Measurements from ENCODE around the gene DIRAS1. TPM values are rescaled to one million over a fixed set of nuclear protein-coding genes. Genes with fewer than 3 reads are reported as not detected.
A peak's percentile ranks its signal among the peaks of the same experiment; 100 is the strongest.

DIRAS1 gene, protein sequence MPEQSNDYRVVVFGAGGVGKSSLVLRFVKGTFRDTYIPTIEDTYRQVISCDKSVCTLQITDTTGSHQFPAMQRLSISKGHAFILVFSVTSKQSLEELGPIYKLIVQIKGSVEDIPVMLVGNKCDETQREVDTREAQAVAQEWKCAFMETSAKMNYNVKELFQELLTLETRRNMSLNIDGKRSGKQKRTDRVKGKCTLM
- 1.4 and 2.5 TPM in 2 replicates for total RNA-seq (2012; rRNA removed)
- 10.3 and 14.0 TPM in 2 replicates for polyA plus RNA-seq (2012; rRNA removed)
- polyA plus RNA-seq (2012; cell fraction: cytosol; rRNA removed) = 5.3 and 12.6 TPM in 2 replicates
- 9.8 and 18.4 TPM in 2 replicates for polyA plus RNA-seq (2012; cell fraction: nucleus; rRNA removed; ENCODE audit: low replicate concordance)
- percentile 32 among the genes with signal in this experiment for Bru-seq, nascent RNA
- percentile 43 among the genes with signal in this experiment for BruChase-seq, experiment 1, labeled RNA remaining after a 6-hour chase
- percentile 47 among the genes with signal in this experiment for BruChase-seq, experiment 2, labeled RNA remaining after a 2-hour chase
- long read RNA-seq, partial matches to known transcripts = 0 of 3 reads
- long read RNA-seq, other reads (novel, unspliced or antisense) = 2 of 3 reads

DNA sequence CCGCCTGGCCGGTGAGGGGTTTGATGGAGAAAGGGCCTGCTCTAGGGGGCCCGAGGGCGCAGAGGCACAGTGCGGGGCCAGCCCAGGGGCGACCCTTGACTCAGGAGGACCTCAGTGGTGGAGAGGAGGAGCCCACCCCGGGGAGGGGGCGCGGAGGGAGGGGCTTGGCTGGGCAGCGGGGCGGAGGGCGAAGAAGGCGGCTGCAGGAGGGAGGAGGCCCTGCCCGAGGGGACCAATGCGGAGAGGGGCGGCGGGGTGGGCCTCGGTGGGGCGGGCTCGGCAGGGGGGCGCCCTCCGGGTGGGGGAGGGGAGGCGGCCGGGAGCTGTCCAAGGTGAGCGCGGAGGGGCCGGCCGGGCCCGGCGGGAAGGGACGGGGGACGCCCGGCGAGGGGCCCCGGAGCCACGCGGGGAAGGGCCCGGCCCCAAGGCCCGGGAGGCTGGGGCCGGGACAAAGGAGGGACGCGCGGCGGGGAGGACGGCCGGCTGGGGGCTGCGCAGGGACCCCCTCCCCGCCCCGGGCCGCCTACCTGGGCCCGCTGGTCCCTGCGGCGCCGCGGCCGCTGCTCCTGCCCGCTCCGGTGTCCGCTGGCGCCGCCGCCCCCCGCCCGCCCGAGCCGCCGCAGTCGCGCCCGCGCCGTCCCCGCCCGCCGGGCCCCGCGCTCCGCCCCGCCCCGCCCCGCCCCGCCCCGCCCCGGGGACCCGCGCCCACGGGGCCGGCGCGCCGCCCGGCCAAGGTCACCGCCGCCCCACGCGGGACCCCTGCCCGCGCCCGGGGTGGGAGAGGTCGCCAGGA lies at the start of gene DIRAS1:
Gene DIRAS1 (minus strand): TSS at position 596 of the 793 bp plus-strand sequence. CDS start 3,566 bp downstream, outside the sequence.
- peak within 1 kb of the TSS; percentile 52 for H3K4me3 ChIP-seq (ENCODE audit: insufficient read depth, low read depth, low read length)
- peaks cover 17% of the 10 kb centered on the region for H3K4me1 ChIP-seq (ENCODE audit: control insufficient read depth, insufficient read depth, low read length)
- H2BK20ac ChIP-seq (ENCODE audit: low read depth, low read length) = no peak within 1 kb of the TSS
- no peak within 1 kb of the TSS for H3K14ac ChIP-seq (replicated peaks; ENCODE audit: low read depth, low read length)
- H2AK9ac ChIP-seq (replicated peaks; ENCODE audit: low read depth, low read length, poor library complexity) = peak within 1 kb of the TSS; percentile 91
- H3K23ac ChIP-seq (ENCODE audit: low read depth, low read length) = no peak within 1 kb of the TSS
- peak within 1 kb of the TSS; percentile 84 for H2AFZ ChIP-seq (replicated peaks; ENCODE audit: low read length, poor library complexity)
- WGBS, 2 experiments (ENCODE audit: extremely low coverage in 2 of 2, insufficient read length in 1 of 2) = 3% methylated on average over 7 of the region's 100 CpGs; no CpG with 5 or more reads in 1 of the 2 experiments
- no peak within 1 kb of the TSS for H4K5ac ChIP-seq (ENCODE audit: low read depth, low read length)
- H3K9me3 ChIP-seq (ENCODE audit: control insufficient read depth, insufficient read depth, low read length) = peaks cover under 1% of the 10 kb centered on the region; the same call in 1 of the 2 replicates
- H3K9me1 ChIP-seq (ENCODE audit: insufficient read depth, low read length) = peaks cover 7% of the 10 kb centered on the region; the same call in 1 of the 2 replicates
- H3K18ac ChIP-seq (ENCODE audit: low read depth, low read length) = no peak within 1 kb of the TSS
- peaks cover 4% of the 10 kb centered on the region; the same call in 1 of the 2 replicates for H3K36me3 ChIP-seq (ENCODE audit: control insufficient read depth, insufficient read depth, low read length)
- in situ Hi-C loops (cut with MboI; ENCODE audit: low sequenced_read_pairs) (no loop called here), dilution Hi-C loops (cut with HindIII; ENCODE audit: low sequenced_read_pairs, unreplicated experiment) (no loop called here), intact Hi-C loops (cut with micrococcal nuclease) (no loop called here)
- ChIA-PET CTCF (no interaction called here), POLR2A (ENCODE audit: unreplicated experiment) (no interaction called here)
- no peak within 1 kb of the TSS for H3K27ac ChIP-seq (ENCODE audit: insufficient read depth, low read length)
- no peak within 1 kb of the TSS for H2BK5ac ChIP-seq (ENCODE audit: low read depth, low read length, poor library complexity, severe bottlenecking)
- H3K79me1 ChIP-seq (ENCODE audit: low read depth in 1 of 2, low read length in 2 of 2) = peaks cover 0 to 10% of the 10 kb centered on the region in 2 experiments; a peak in 1 of 4 replicates
- H4K91ac ChIP-seq (ENCODE audit: insufficient read depth, low read depth, low read length) = no peak within 1 kb of the TSS
- peak within 1 kb of the TSS; percentile 71 for H3K4me2 ChIP-seq (ENCODE audit: low read depth, low read length)
- H2AK5ac ChIP-seq (ENCODE audit: low read depth, low read length) = peak within 1 kb of the TSS; percentile 68; the same call in 1 of the 2 replicates
- no peak within 1 kb of the TSS for H3K9ac ChIP-seq (ENCODE audit: low read depth, low read length)
- H3K56ac ChIP-seq (ENCODE audit: extremely low read depth, insufficient read depth, low read length) = no peak within 1 kb of the TSS
- peak within 1 kb of the TSS; percentile 55; the same call in 1 of the 3 replicates for H2BK15ac ChIP-seq (ENCODE audit: low read depth, low read length)
- no peak for DNase-seq
- peak within 1 kb of the TSS; percentile 43 for H3K4ac ChIP-seq (ENCODE audit: low read depth, low read length)
- ATAC-seq (ENCODE audit: low read depth) = peak; percentile 22
- no TSS peak for BruUV-seq (replicated peaks)
- no peak within 1 kb of the TSS for H2BK120ac ChIP-seq (ENCODE audit: low read depth, low read length)
- 0 out of 4 replicates have a peak within 1 kb of the TSS, but pooled peaks of 1 of the 2 experiments have one; percentile 16 for H4K8ac ChIP-seq (ENCODE audit: low read depth in 2 of 2, low read length in 2 of 2)
- H3K27me3 ChIP-seq (ENCODE audit: control insufficient read depth, insufficient read depth, low read length) = no peaks in the 10 kb centered on the region; the same call in 1 of the 2 replicates
- no peaks in the 10 kb centered on the region; the same call in 1 of the 2 replicates for H4K20me1 ChIP-seq (ENCODE audit: insufficient read depth, low read length)
- no peak for TF ChIP-seq MAZ (IDR thresholded peaks at IDR 0.05; ENCODE audit: borderline replicate concordance, low read depth, low read length)
- TF ChIP-seq CEBPB (IDR thresholded peaks at IDR 0.05; ENCODE audit: low read depth, low read length) = no peak
- TF ChIP-seq MXI1 (IDR thresholded peaks at IDR 0.05; ENCODE audit: borderline replicate concordance, low read depth, low read length) = no peak
- TF ChIP-seq FOS (IDR thresholded peaks at IDR 0.05; ENCODE audit: low read depth, low read length) = no peak
- TF ChIP-seq, protein P1, sequence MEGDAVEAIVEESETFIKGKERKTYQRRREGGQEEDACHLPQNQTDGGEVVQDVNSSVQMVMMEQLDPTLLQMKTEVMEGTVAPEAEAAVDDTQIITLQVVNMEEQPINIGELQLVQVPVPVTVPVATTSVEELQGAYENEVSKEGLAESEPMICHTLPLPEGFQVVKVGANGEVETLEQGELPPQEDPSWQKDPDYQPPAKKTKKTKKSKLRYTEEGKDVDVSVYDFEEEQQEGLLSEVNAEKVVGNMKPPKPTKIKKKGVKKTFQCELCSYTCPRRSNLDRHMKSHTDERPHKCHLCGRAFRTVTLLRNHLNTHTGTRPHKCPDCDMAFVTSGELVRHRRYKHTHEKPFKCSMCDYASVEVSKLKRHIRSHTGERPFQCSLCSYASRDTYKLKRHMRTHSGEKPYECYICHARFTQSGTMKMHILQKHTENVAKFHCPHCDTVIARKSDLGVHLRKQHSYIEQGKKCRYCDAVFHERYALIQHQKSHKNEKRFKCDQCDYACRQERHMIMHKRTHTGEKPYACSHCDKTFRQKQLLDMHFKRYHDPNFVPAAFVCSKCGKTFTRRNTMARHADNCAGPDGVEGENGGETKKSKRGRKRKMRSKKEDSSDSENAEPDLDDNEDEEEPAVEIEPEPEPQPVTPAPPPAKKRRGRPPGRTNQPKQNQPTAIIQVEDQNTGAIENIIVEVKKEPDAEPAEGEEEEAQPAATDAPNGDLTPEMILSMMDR (conservative IDR thresholded peaks at IDR 0.05; ENCODE audit: low read depth, low read length) = no peak
- no peak for TF ChIP-seq RCOR1 (IDR thresholded peaks at IDR 0.05; ENCODE audit: insufficient replicate concordance, low read length)
- no peak for TF ChIP-seq SMC3 (IDR thresholded peaks at IDR 0.05; ENCODE audit: low read depth, low read length)
- TF ChIP-seq CHD1 (IDR thresholded peaks at IDR 0.05; ENCODE audit: low read depth, low read length) = no peak
- TF ChIP-seq, protein P2, sequence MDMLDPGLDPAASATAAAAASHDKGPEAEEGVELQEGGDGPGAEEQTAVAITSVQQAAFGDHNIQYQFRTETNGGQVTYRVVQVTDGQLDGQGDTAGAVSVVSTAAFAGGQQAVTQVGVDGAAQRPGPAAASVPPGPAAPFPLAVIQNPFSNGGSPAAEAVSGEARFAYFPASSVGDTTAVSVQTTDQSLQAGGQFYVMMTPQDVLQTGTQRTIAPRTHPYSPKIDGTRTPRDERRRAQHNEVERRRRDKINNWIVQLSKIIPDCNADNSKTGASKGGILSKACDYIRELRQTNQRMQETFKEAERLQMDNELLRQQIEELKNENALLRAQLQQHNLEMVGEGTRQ (IDR thresholded peaks at IDR 0.05; ENCODE audit: low read depth, low read length) = no peak
- no peak for TF ChIP-seq BHLHE40 (IDR thresholded peaks at IDR 0.05; ENCODE audit: low read depth, low read length)
- no peak for TF ChIP-seq NFE2L2 (IDR thresholded peaks at IDR 0.05; ENCODE audit: low read depth, low read length)
- no peak for TF ChIP-seq MAFK (IDR thresholded peaks at IDR 0.05; ENCODE audit: low read depth, low read length)
- TF ChIP-seq RAD21 (IDR thresholded peaks at IDR 0.05; ENCODE audit: low read length) = no peak
